AG04450 (cell line): ENCODE measurements around the gene BCAR1. TPM values are rescaled to one million over a fixed set of nuclear protein-coding genes. Genes with fewer than 3 reads are reported as not detected.
"Not testable (repeated sequence)": the region's sequence is repeated elsewhere in the genome, so short reads cannot be mapped to it uniquely, and the experiment has no call there.

Experiments
- CTCF ChIA-PET: fragments of 300-600, 350-600 bp; formaldehyde crosslinking; extraction: SDS; loops from one replicate; lab custom pipeline; 2022; ENCODE audit warnings: antibody characterized with exemption, inconsistent platforms; lab: Charles Lee
- POLR2A ChIA-PET: fragments of 350-600 bp; formaldehyde crosslinking; extraction: SDS; loops from one replicate; lab custom pipeline; 2021; ENCODE audit warnings: antibody characterized with exemption, inconsistent platforms; lab: Yijun Ruan, JAX
- DNase-seq: peaks from one replicate; pipeline ENCODE4 v3.0.0-alpha.2; 2011; ENCODE audit warnings: low read depth, low spot score
- H3K27ac ChIP-seq: one replicate; pipeline ENCODE4 v1.5.1; 2012; ENCODE audit warnings: low read depth, low read length, control low read depth
- H3K27me3 ChIP-seq: one replicate; pipeline ENCODE4 v1.6.0; 2012; ENCODE audit warnings: low read length; ENCODE audit not compliant: control insufficient read depth, insufficient read depth
- H3K4me3 ChIP-seq: 2 replicates; pipeline ENCODE4 v1.5.1; 2011; ENCODE audit warnings: mild to moderate bottlenecking, low read depth, low read length, control low read depth
- H3K9me3 ChIP-seq: 2 replicates; pipeline ENCODE4 v1.5.1; 2012; ENCODE audit warnings: low read length; ENCODE audit not compliant: control insufficient read depth, insufficient read depth
- polyA plus RNA-seq: library from polyadenylated mRNA; depleted of rRNA; stranded (reverse); fragments of >200 nt; gene quantifications from 2 replicates; pipeline ENCODE4 v1.2.3, GENCODE V29; 2011
- TF ChIP-seq, protein P1 (sequence below): IDR thresholded peaks from 2 replicates; pipeline ENCODE4 v1.5.1; 2011; ENCODE audit warnings: low read depth, low read length, control low read depth, inconsistent platforms

The BCAR1 gene
- polyA plus RNA-seq, 1 experiment, result 16.1 TPM

- Histone ChIP-seq H3K9me3 (no peaks in the 10 kb centered on the region), H3K27me3 (no peaks in the 10 kb centered on the region), H3K27ac (no peak overlapping the region), H3K4me3 (no peak overlapping the region)
- DNase-seq, result no peak
- ChIA-PET CTCF (interaction anchor here (1.0 to 2.1 kb wide), 3 partner anchors 20 to 183 kb away, joined by 3 to 14 read pairs (median 5); no protein-coding TSS in a partner anchor), POLR2A (no interaction called here)
- TF ChIP-seq, protein P1, sequence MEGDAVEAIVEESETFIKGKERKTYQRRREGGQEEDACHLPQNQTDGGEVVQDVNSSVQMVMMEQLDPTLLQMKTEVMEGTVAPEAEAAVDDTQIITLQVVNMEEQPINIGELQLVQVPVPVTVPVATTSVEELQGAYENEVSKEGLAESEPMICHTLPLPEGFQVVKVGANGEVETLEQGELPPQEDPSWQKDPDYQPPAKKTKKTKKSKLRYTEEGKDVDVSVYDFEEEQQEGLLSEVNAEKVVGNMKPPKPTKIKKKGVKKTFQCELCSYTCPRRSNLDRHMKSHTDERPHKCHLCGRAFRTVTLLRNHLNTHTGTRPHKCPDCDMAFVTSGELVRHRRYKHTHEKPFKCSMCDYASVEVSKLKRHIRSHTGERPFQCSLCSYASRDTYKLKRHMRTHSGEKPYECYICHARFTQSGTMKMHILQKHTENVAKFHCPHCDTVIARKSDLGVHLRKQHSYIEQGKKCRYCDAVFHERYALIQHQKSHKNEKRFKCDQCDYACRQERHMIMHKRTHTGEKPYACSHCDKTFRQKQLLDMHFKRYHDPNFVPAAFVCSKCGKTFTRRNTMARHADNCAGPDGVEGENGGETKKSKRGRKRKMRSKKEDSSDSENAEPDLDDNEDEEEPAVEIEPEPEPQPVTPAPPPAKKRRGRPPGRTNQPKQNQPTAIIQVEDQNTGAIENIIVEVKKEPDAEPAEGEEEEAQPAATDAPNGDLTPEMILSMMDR, result no peak
Measured at GRCh38 chr16:75219088-75219487, 32.3 kb downstream of the BCAR1 start.

GRCh38 chr16:75218256-75219076 is 33.0 kb downstream of the BCAR1 start, which contains the start of gene CTRB1:
TSS of gene CTRB1 (plus strand) at chr16:75218988. CDS start at chr16:75219008, 20 bp downstream.
- H3K27me3 ChIP-seq, result no peaks in the 10 kb centered on the region
- DNase-seq, result no peak
- ChIA-PET POLR2A (no interaction called here), CTCF (interaction anchor here (0.8 to 1.1 kb wide), 2 partner anchors 247 to 355 kb away, joined by 3 read pairs; no protein-coding TSS in a partner anchor)
- H3K4me3 ChIP-seq, result no peak within 1 kb of the TSS
- TF ChIP-seq, protein P1, result no peak
- H3K27ac ChIP-seq, result no peak within 1 kb of the TSS
- no peaks in the 10 kb centered on the region for H3K9me3 ChIP-seq

DNA sequence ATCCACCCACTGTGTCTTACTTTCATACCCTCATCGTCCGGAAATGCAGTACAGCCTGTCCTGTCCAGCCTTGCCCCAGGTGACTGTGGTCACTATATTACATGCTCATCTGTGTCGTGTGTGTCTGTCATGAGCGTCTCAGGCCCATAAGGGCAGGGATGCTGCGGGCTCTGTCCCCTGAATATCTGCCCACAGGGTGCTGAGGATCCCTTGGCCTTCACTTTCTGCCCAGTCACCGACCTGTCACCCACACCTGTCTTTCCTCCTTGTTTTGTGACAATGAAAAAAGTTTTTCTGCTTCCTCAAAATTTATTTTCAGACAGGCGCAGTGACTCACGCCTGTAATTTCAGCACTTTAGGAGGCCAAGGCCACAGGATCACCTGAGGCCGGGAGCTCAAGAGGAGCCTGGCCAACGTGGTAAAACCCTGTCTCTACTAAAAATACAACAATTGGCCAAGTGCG is 34.0 kb downstream of the BCAR1 start:
- POLR2A ChIA-PET, result no interaction called here

GRCh38 chr16:75216576-75216975 is 34.8 kb downstream of the BCAR1 start:
- ChIA-PET CTCF (interaction anchor here (1.5 to 1.8 kb wide), 2 partner anchors 17 kb away, joined by 6 read pairs; no protein-coding TSS in a partner anchor), POLR2A (no interaction called here)
- H3K9me3 ChIP-seq, result no peaks in the 10 kb centered on the region
- no peaks in the 10 kb centered on the region for H3K27me3 ChIP-seq
- TF ChIP-seq, protein P1, result no peak
- no peak overlapping the region for H3K27ac ChIP-seq
- no peak for DNase-seq
- no peak overlapping the region for H3K4me3 ChIP-seq

More for the DNA sequence above, 34.0 kb downstream of the BCAR1 start:
- no peak overlapping the region for H3K4me3 ChIP-seq
- DNase-seq, result no peak
- CTCF ChIA-PET, result interaction anchor here (0.8 to 1.8 kb wide), 4 partner anchors 16 to 354 kb away, joined by 3 to 6 read pairs (median 4); no protein-coding TSS in a partner anchor
- TF ChIP-seq, protein P1, result no peak
- no peak overlapping the region for H3K27ac ChIP-seq
- H3K9me3 ChIP-seq, result no peaks in the 10 kb centered on the region
- no peaks in the 10 kb centered on the region for H3K27me3 ChIP-seq

DNA sequence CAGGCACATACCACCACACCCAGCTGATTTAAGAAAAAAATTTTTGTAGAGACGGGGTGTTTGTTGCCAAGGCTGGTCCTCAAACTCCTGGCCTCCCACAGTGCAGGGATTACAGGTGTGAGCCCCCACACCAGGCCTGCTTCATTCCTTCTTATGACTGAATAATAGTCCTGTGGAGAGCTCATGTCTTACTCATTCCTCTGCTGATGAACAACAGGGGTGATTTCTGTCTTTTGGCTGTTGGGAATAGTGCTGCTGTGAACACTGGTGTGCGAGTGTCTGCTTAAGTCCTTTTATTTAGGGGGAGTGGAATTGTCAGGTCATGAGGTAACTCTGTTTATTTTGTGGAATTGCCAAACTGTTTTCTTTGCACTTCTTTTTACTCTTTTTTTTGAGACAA is 35.3 kb downstream of the BCAR1 start:
- no peak for DNase-seq
- ChIA-PET POLR2A (no interaction called here), CTCF (interaction anchor here (1.5 to 1.8 kb wide), 2 partner anchors 17 to 18 kb away, joined by 6 read pairs; no protein-coding TSS in a partner anchor)
- Histone ChIP-seq H3K9me3 (no peaks in the 10 kb centered on the region), H3K27ac (no peak overlapping the region), H3K27me3 (no peaks in the 10 kb centered on the region), H3K4me3 (no peak overlapping the region)
- TF ChIP-seq, protein P1, result no peak

GRCh38 chr16:75211286-75211685 is 40.1 kb downstream of the BCAR1 start:
- H3K27ac ChIP-seq, DNase-seq, H3K9me3 ChIP-seq, CTCF ChIA-PET, H3K4me3 ChIP-seq, H3K27me3 ChIP-seq, POLR2A ChIA-PET: not testable (repeated sequence)
